ENCODE data around the gene NOC3L. TPM values are rescaled to one million over a fixed set of nuclear protein-coding genes. Genes with fewer than 3 reads are reported as not detected.
A peak's percentile ranks its signal among the peaks of the same experiment; 100 is the strongest.

NOC3L gene
- total and polyA plus RNA-seq, 9 of the 15 experiments (the other 6 are each of a cell fraction or from before 2014, with no cell fraction given), result 23.8 to 57.6 (median 32.6) TPM

DNA sequence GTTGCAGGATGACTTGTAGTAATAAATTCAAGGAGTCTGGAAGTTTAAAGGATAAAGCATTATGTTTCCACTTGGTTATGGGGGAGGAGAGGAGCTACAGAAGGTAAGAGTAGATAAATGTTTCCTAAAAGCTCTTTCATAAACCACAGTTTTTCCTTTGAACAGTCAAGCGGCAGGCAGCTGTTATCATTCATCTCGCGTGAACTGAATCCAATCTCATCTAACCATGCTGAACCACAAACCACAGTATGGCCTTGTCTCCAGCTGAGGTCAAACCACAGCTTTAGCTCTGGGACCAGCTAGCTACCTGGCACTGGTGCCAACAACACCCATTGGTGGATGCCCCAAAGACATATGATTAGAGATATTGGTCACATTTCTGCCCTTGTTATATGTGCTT is 63.3 kb downstream of the NOC3L start (continued):
- TF ChIP-seq, protein P1, sequence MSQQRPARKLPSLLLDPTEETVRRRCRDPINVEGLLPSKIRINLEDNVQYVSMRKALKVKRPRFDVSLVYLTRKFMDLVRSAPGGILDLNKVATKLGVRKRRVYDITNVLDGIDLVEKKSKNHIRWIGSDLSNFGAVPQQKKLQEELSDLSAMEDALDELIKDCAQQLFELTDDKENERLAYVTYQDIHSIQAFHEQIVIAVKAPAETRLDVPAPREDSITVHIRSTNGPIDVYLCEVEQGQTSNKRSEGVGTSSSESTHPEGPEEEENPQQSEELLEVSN (IDR thresholded peaks at IDR 0.05; ENCODE audit: borderline replicate concordance in 1 of 2, extremely low read depth in 1 of 2, insufficient read depth in 1 of 2, insufficient read length in 1 of 2, low read depth in 1 of 2, low read length in 1 of 2, poor library complexity in 1 of 2, severe bottlenecking in 1 of 2), result no peak
- TF ChIP-seq BCLAF1 (IDR thresholded peaks at IDR 0.05; ENCODE audit: borderline replicate concordance in 1 of 2, control insufficient read depth in 1 of 2, low read depth in 2 of 2, low read length in 1 of 2), result no peak
- TF ChIP-seq, protein P2, sequence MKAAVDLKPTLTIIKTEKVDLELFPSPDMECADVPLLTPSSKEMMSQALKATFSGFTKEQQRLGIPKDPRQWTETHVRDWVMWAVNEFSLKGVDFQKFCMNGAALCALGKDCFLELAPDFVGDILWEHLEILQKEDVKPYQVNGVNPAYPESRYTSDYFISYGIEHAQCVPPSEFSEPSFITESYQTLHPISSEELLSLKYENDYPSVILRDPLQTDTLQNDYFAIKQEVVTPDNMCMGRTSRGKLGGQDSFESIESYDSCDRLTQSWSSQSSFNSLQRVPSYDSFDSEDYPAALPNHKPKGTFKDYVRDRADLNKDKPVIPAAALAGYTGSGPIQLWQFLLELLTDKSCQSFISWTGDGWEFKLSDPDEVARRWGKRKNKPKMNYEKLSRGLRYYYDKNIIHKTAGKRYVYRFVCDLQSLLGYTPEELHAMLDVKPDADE (conservative IDR thresholded peaks at IDR 0.05; ENCODE audit: control insufficient read depth, low read depth, low read length), result no peak
- no peak for TF ChIP-seq ZNF431 (CRISPR knock-in tag; IDR thresholded peaks at IDR 0.05)
- TF ChIP-seq NFIX (CRISPR knock-in tag; IDR thresholded peaks at IDR 0.05; ENCODE audit: low read depth), result no peak
- TF ChIP-seq CREB3 (tag; conservative IDR thresholded peaks at IDR 0.05; ENCODE audit: low read depth), result no peak
- no peak for TF ChIP-seq ATF1 (CRISPR knock-in tag; IDR thresholded peaks at IDR 0.05)
- TF ChIP-seq ATF1 (tag; IDR thresholded peaks at IDR 0.05), result peak; percentile 18; the same call in 1 of the 2 replicates
- peak; percentile 78 for TF ChIP-seq TFAP4 (CRISPR knock-in tag; IDR thresholded peaks at IDR 0.05; ENCODE audit: borderline replicate concordance)
- TF ChIP-seq ARID1B (IDR thresholded peaks at IDR 0.05), result peak; percentile 97
- no peak for TF ChIP-seq PHTF2 (CRISPR knock-in tag; IDR thresholded peaks at IDR 0.05)
- no peak for TF ChIP-seq NFYB (IDR thresholded peaks at IDR 0.05; ENCODE audit: extremely low read depth, insufficient read length)
- TF ChIP-seq ELF4 (CRISPR knock-in tag; IDR thresholded peaks at IDR 0.05), result no peak
- TF ChIP-seq PML (IDR thresholded peaks at IDR 0.05; ENCODE audit: low read length), result peak; percentile 97
- no peak for TF ChIP-seq ZBTB8A (IDR thresholded peaks at IDR 0.05; ENCODE audit: partially characterized antibody)
- TF ChIP-seq, protein P3, sequence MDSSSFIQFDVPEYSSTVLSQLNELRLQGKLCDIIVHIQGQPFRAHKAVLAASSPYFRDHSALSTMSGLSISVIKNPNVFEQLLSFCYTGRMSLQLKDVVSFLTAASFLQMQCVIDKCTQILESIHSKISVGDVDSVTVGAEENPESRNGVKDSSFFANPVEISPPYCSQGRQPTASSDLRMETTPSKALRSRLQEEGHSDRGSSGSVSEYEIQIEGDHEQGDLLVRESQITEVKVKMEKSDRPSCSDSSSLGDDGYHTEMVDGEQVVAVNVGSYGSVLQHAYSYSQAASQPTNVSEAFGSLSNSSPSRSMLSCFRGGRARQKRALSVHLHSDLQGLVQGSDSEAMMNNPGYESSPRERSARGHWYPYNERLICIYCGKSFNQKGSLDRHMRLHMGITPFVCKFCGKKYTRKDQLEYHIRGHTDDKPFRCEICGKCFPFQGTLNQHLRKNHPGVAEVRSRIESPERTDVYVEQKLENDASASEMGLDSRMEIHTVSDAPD (CRISPR knock-in tag; IDR thresholded peaks at IDR 0.05), result no peak
- peak; percentile 95 for TF ChIP-seq SMARCE1 (IDR thresholded peaks at IDR 0.05)
- no peak for TF ChIP-seq SREBF2 (CRISPR knock-in tag; IDR thresholded peaks at IDR 0.05)
- no peak for TF ChIP-seq ZNF253 (CRISPR knock-in tag; conservative IDR thresholded peaks at IDR 0.05)
- no peak for TF ChIP-seq ETV5 (CRISPR knock-in tag; IDR thresholded peaks at IDR 0.05; ENCODE audit: low read depth)
